ENCODE measurements around the gene COG7.
"Not testable (repeated sequence)": the region's sequence is repeated elsewhere in the genome, so short reads cannot be mapped to it uniquely, and the experiment has no call there.

The COG7 gene

GRCh38 chr16:23437542-23437941 is 15.4 kb downstream of the COG7 start:
- H3K4me1 Mint-ChIP-seq (ENCODE audit: low read depth); H3K9me3 Mint-ChIP-seq (ENCODE audit: low read depth); H3K36me3 Mint-ChIP-seq; H3K27me3 Mint-ChIP-seq; H3K4me3 Mint-ChIP-seq; H3K27ac Mint-ChIP-seq: not testable (repeated sequence)

- Mint-ChIP-seq H3K27me3 (no peaks in the 10 kb centered on the region), H3K4me3 (no peak overlapping the region), H3K27ac (no peak overlapping the region), H3K9me3 (ENCODE audit: low read depth) (no peaks in the 10 kb centered on the region), H3K36me3 (peaks cover 4% of the 10 kb centered on the region), H3K4me1 (ENCODE audit: low read depth) (no peaks in the 10 kb centered on the region)
Measured at GRCh38 chr16:23436951-23437350, 16.0 kb downstream of the COG7 start.

- Mint-ChIP-seq H3K36me3 (peaks cover 6% of the 10 kb centered on the region), H3K27ac (no peak overlapping the region), H3K27me3 (no peaks in the 10 kb centered on the region), H3K9me3 (ENCODE audit: low read depth) (no peaks in the 10 kb centered on the region), H3K4me3 (no peak overlapping the region), H3K4me1 (ENCODE audit: low read depth) (no peaks in the 10 kb centered on the region)
Measured at GRCh38 chr16:23435500-23435899, 17.5 kb downstream of the COG7 start.

- H3K4me1 Mint-ChIP-seq (ENCODE audit: low read depth) = no peaks in the 10 kb centered on the region
- peaks cover 8% of the 10 kb centered on the region for H3K36me3 Mint-ChIP-seq
- no peak overlapping the region for H3K4me3 Mint-ChIP-seq
- H3K9me3 Mint-ChIP-seq (ENCODE audit: low read depth) = no peaks in the 10 kb centered on the region
- no peaks in the 10 kb centered on the region for H3K27me3 Mint-ChIP-seq
- no peak overlapping the region for H3K27ac Mint-ChIP-seq
Measured at GRCh38 chr16:23434380-23434779, 18.6 kb downstream of the COG7 start.

- Mint-ChIP-seq H3K27me3 (no peaks in the 10 kb centered on the region), H3K4me1 (ENCODE audit: low read depth) (no peaks in the 10 kb centered on the region), H3K4me3 (no peak overlapping the region), H3K9me3 (ENCODE audit: low read depth) (no peaks in the 10 kb centered on the region), H3K27ac (no peak overlapping the region), H3K36me3 (peaks cover 8% of the 10 kb centered on the region)
Measured at GRCh38 chr16:23433261-23433920, 19.6 kb downstream of the COG7 start.

GRCh38 chr16:23432176-23433128 is 20.5 kb downstream of the COG7 start:
- peaks cover 11% of the 10 kb centered on the region for H3K36me3 Mint-ChIP-seq

GRCh38 chr16:23428351-23428750 is 24.6 kb downstream of the COG7 start:
- no peaks in the 10 kb centered on the region for H3K4me1 Mint-ChIP-seq (ENCODE audit: low read depth)
- no peaks in the 10 kb centered on the region for H3K9me3 Mint-ChIP-seq (ENCODE audit: low read depth)
- H3K4me3 Mint-ChIP-seq = no peak overlapping the region
- H3K27ac Mint-ChIP-seq = no peak overlapping the region
- H3K27me3 Mint-ChIP-seq = no peaks in the 10 kb centered on the region
- H3K36me3 Mint-ChIP-seq = peaks cover 13% of the 10 kb centered on the region

More at GRCh38 chr16:23432176-23433128, 20.5 kb downstream of the COG7 start:
- Mint-ChIP-seq H3K4me1 (ENCODE audit: low read depth) (no peaks in the 10 kb centered on the region), H3K9me3 (ENCODE audit: low read depth) (no peaks in the 10 kb centered on the region), H3K27ac (no peak overlapping the region), H3K27me3 (no peaks in the 10 kb centered on the region), H3K4me3 (no peak overlapping the region)

GRCh38 chr16:23424292-23424958 is 28.6 kb downstream of the COG7 start:
- H3K4me3 Mint-ChIP-seq = no peak overlapping the region
- H3K4me1 Mint-ChIP-seq (ENCODE audit: low read depth) = no peaks in the 10 kb centered on the region
- H3K36me3 Mint-ChIP-seq = peaks cover 13% of the 10 kb centered on the region
- H3K27ac Mint-ChIP-seq = no peak overlapping the region
- no peaks in the 10 kb centered on the region for H3K27me3 Mint-ChIP-seq
- no peaks in the 10 kb centered on the region for H3K9me3 Mint-ChIP-seq (ENCODE audit: low read depth)

- H3K27me3 Mint-ChIP-seq = no peaks in the 10 kb centered on the region
- H3K4me3 Mint-ChIP-seq = no peak overlapping the region
- H3K27ac Mint-ChIP-seq = no peak overlapping the region
- no peaks in the 10 kb centered on the region for H3K9me3 Mint-ChIP-seq (ENCODE audit: low read depth)
- H3K36me3 Mint-ChIP-seq = peaks cover 13% of the 10 kb centered on the region
- H3K4me1 Mint-ChIP-seq (ENCODE audit: low read depth) = no peaks in the 10 kb centered on the region
Measured at GRCh38 chr16:23423496-23424049, 29.4 kb downstream of the COG7 start.

GRCh38 chr16:23420011-23420410 is 33.0 kb downstream of the COG7 start:
- peaks cover 10% of the 10 kb centered on the region for H3K36me3 Mint-ChIP-seq
- H3K9me3 Mint-ChIP-seq (ENCODE audit: low read depth) = no peaks in the 10 kb centered on the region
- H3K27me3 Mint-ChIP-seq = no peaks in the 10 kb centered on the region
- H3K4me1 Mint-ChIP-seq (ENCODE audit: low read depth) = no peaks in the 10 kb centered on the region
- no peak overlapping the region for H3K4me3 Mint-ChIP-seq
- no peak overlapping the region for H3K27ac Mint-ChIP-seq

GRCh38 chr16:23416816-23417215 is 36.2 kb downstream of the COG7 start:
- H3K27me3 Mint-ChIP-seq = no peaks in the 10 kb centered on the region
- H3K9me3 Mint-ChIP-seq (ENCODE audit: low read depth) = no peaks in the 10 kb centered on the region
- H3K4me1 Mint-ChIP-seq (ENCODE audit: low read depth) = no peaks in the 10 kb centered on the region
- H3K27ac Mint-ChIP-seq = no peak overlapping the region
- peaks cover 6% of the 10 kb centered on the region for H3K36me3 Mint-ChIP-seq
- no peak overlapping the region for H3K4me3 Mint-ChIP-seq

GRCh38 chr16:23414731-23415130 is 38.3 kb downstream of the COG7 start:
- peaks cover 3% of the 10 kb centered on the region for H3K36me3 Mint-ChIP-seq
- H3K4me3 Mint-ChIP-seq = no peak overlapping the region
- H3K9me3 Mint-ChIP-seq (ENCODE audit: low read depth) = no peaks in the 10 kb centered on the region
- no peaks in the 10 kb centered on the region for H3K27me3 Mint-ChIP-seq
- H3K4me1 Mint-ChIP-seq (ENCODE audit: low read depth) = no peaks in the 10 kb centered on the region
- H3K27ac Mint-ChIP-seq = no peak overlapping the region

GRCh38 chr16:23410176-23410575 is 42.8 kb downstream of the COG7 start:
- H3K27me3 Mint-ChIP-seq = no peaks in the 10 kb centered on the region
- H3K36me3 Mint-ChIP-seq = peaks cover 8% of the 10 kb centered on the region

GRCh38 chr16:23409522-23409921 is 43.5 kb downstream of the COG7 start:
- Mint-ChIP-seq H3K36me3 (peaks cover 8% of the 10 kb centered on the region), H3K9me3 (ENCODE audit: low read depth) (no peaks in the 10 kb centered on the region), H3K4me1 (ENCODE audit: low read depth) (no peaks in the 10 kb centered on the region), H3K27ac (no peak overlapping the region), H3K4me3 (no peak overlapping the region), H3K27me3 (no peaks in the 10 kb centered on the region)

More at GRCh38 chr16:23410176-23410575, 42.8 kb downstream of the COG7 start:
- Mint-ChIP-seq H3K9me3 (ENCODE audit: low read depth) (no peaks in the 10 kb centered on the region), H3K4me1 (ENCODE audit: low read depth) (no peaks in the 10 kb centered on the region), H3K27ac (no peak overlapping the region), H3K4me3 (no peak overlapping the region)

GRCh38 chr16:23408823-23409298 is 44.1 kb downstream of the COG7 start:
- H3K4me3 Mint-ChIP-seq = no peak overlapping the region
- no peaks in the 10 kb centered on the region for H3K9me3 Mint-ChIP-seq (ENCODE audit: low read depth)
- peaks cover 10% of the 10 kb centered on the region for H3K36me3 Mint-ChIP-seq
- H3K27ac Mint-ChIP-seq = no peak overlapping the region
- H3K27me3 Mint-ChIP-seq = no peaks in the 10 kb centered on the region
- H3K4me1 Mint-ChIP-seq (ENCODE audit: low read depth) = no peaks in the 10 kb centered on the region

Data from activated naive CD8-positive, alpha-beta T cell (primary cell).